ENCODE results near the gene RAC3.

Gene RAC3

GRCh38 chr17:82050761-82051641, 19.5 kb downstream of the RAC3 start:
- peak overlapping the region; percentile 41 to 66 for H3K9ac ChIP-seq (ENCODE audit: low read depth in 1 of 2, low read length in 2 of 2)
- no peaks in the 10 kb centered on the region for H3K27me3 ChIP-seq (ENCODE audit: control insufficient read depth in 2 of 2, insufficient read depth in 2 of 2, low read length in 2 of 2)
- peaks cover 14 to 20% of the 10 kb centered on the region in 2 donors for H3K4me1 ChIP-seq (ENCODE audit: control insufficient read depth in 2 of 2, insufficient read depth in 2 of 2, low read length in 2 of 2)
- no peak overlapping the region for H3K27ac ChIP-seq (ENCODE audit: low read depth in 2 of 2, low read length in 2 of 2)
- peaks cover 22 to 26% of the 10 kb centered on the region in 2 donors for H3K36me3 ChIP-seq (ENCODE audit: control insufficient read depth in 2 of 2, insufficient read depth in 2 of 2, low read length in 2 of 2)
- H3K4me3 ChIP-seq (ENCODE audit: low read length in 2 of 2), result peak overlapping the region; percentile 85
- no peaks in the 10 kb centered on the region for H3K9me3 ChIP-seq (ENCODE audit: control insufficient read depth in 2 of 2, low read length in 2 of 2)

- Histone ChIP-seq H3K27me3 (ENCODE audit: control insufficient read depth in 2 of 2, insufficient read depth in 2 of 2, low read length in 2 of 2) (no peaks in the 10 kb centered on the region), H3K9me3 (ENCODE audit: control insufficient read depth in 2 of 2, low read length in 2 of 2) (no peaks in the 10 kb centered on the region), H3K4me1 (ENCODE audit: control insufficient read depth in 2 of 2, insufficient read depth in 2 of 2, low read length in 2 of 2) (peaks cover 14 to 20% of the 10 kb centered on the region in 2 donors), H3K36me3 (ENCODE audit: control insufficient read depth in 2 of 2, insufficient read depth in 2 of 2, low read length in 2 of 2) (peaks cover 30% of the 10 kb centered on the region in 2 donors), H3K4me3 (ENCODE audit: low read length in 2 of 2) (peak within 1 kb of the TSS; percentile 85), H3K27ac (ENCODE audit: low read depth in 2 of 2, low read length in 2 of 2) (no peak within 1 kb of the TSS), H3K9ac (ENCODE audit: low read depth in 1 of 2, low read length in 2 of 2) (peak within 1 kb of the TSS; percentile 66 to 72)
Measured at GRCh38 chr17:82051776-82052637, 20.5 kb downstream of the RAC3 start, which contains the start of the genes GPS1 and RFNG. Gene GPS1, plus strand, starts transcription at chr17:82051898. Its CDS starts 34 bp downstream, at chr17:82051932. Gene RFNG, minus strand, starts transcription at chr17:82051811. Its CDS starts 45 bp downstream, at chr17:82051766.

- peaks cover 25 to 31% of the 10 kb centered on the region in 2 donors for H3K36me3 ChIP-seq (ENCODE audit: control insufficient read depth in 2 of 2, insufficient read depth in 2 of 2, low read length in 2 of 2)
Measured at GRCh38 chr17:82052638-82053059, 21.2 kb downstream of the RAC3 start.

GRCh38 chr17:82053130-82053529, 21.7 kb downstream of the RAC3 start:
- Histone ChIP-seq H3K4me3 (ENCODE audit: low read length in 2 of 2) (peak overlapping the region in 1 of 2 donors; percentile 85), H3K27me3 (ENCODE audit: control insufficient read depth in 2 of 2, insufficient read depth in 2 of 2, low read length in 2 of 2) (no peaks in the 10 kb centered on the region), H3K9ac (ENCODE audit: low read depth in 1 of 2, low read length in 2 of 2) (no peak overlapping the region), H3K4me1 (ENCODE audit: control insufficient read depth in 2 of 2, insufficient read depth in 2 of 2, low read length in 2 of 2) (peaks cover 14 to 20% of the 10 kb centered on the region in 2 donors), H3K9me3 (ENCODE audit: control insufficient read depth in 2 of 2, low read length in 2 of 2) (no peaks in the 10 kb centered on the region), H3K27ac (ENCODE audit: low read depth in 2 of 2, low read length in 2 of 2) (no peak overlapping the region), H3K36me3 (ENCODE audit: control insufficient read depth in 2 of 2, insufficient read depth in 2 of 2, low read length in 2 of 2) (peaks cover 28 to 35% of the 10 kb centered on the region in 2 donors)

More at GRCh38 chr17:82052638-82053059, 21.2 kb downstream of the RAC3 start:
- Histone ChIP-seq H3K27ac (ENCODE audit: low read depth in 2 of 2, low read length in 2 of 2) (no peak overlapping the region), H3K4me3 (ENCODE audit: low read length in 2 of 2) (peak overlapping the region; percentile 85), H3K9ac (ENCODE audit: low read depth in 1 of 2, low read length in 2 of 2) (peak overlapping the region; percentile 66 to 72), H3K9me3 (ENCODE audit: control insufficient read depth in 2 of 2, low read length in 2 of 2) (no peaks in the 10 kb centered on the region), H3K4me1 (ENCODE audit: control insufficient read depth in 2 of 2, insufficient read depth in 2 of 2, low read length in 2 of 2) (peaks cover 14 to 20% of the 10 kb centered on the region in 2 donors), H3K27me3 (ENCODE audit: control insufficient read depth in 2 of 2, insufficient read depth in 2 of 2, low read length in 2 of 2) (no peaks in the 10 kb centered on the region)

- Histone ChIP-seq H3K27ac (ENCODE audit: low read depth in 2 of 2, low read length in 2 of 2) (no peak overlapping the region), H3K4me1 (ENCODE audit: control insufficient read depth in 2 of 2, insufficient read depth in 2 of 2, low read length in 2 of 2) (peaks cover 14 to 20% of the 10 kb centered on the region in 2 donors), H3K27me3 (ENCODE audit: control insufficient read depth in 2 of 2, insufficient read depth in 2 of 2, low read length in 2 of 2) (no peaks in the 10 kb centered on the region), H3K9me3 (ENCODE audit: control insufficient read depth in 2 of 2, low read length in 2 of 2) (no peaks in the 10 kb centered on the region), H3K36me3 (ENCODE audit: control insufficient read depth in 2 of 2, insufficient read depth in 2 of 2, low read length in 2 of 2) (peaks cover 29 to 40% of the 10 kb centered on the region in 2 donors), H3K4me3 (ENCODE audit: low read length in 2 of 2) (no peak overlapping the region), H3K9ac (ENCODE audit: low read depth in 1 of 2, low read length in 2 of 2) (no peak overlapping the region)
Measured at GRCh38 chr17:82053556-82054263, 22.2 kb downstream of the RAC3 start.

- H3K36me3 ChIP-seq (ENCODE audit: control insufficient read depth in 2 of 2, insufficient read depth in 2 of 2, low read length in 2 of 2), result peaks cover 37 to 48% of the 10 kb centered on the region in 2 donors
Measured at GRCh38 chr17:82054351-82055022, 23.0 kb downstream of the RAC3 start.

GRCh38 chr17:82055023-82055964, 23.8 kb downstream of the RAC3 start:
- Histone ChIP-seq H3K27me3 (ENCODE audit: control insufficient read depth in 2 of 2, insufficient read depth in 2 of 2, low read length in 2 of 2) (no peaks in the 10 kb centered on the region), H3K9ac (ENCODE audit: low read depth in 1 of 2, low read length in 2 of 2) (no peak overlapping the region), H3K27ac (ENCODE audit: low read depth in 2 of 2, low read length in 2 of 2) (no peak overlapping the region), H3K4me1 (ENCODE audit: control insufficient read depth in 2 of 2, insufficient read depth in 2 of 2, low read length in 2 of 2) (peaks cover 14 to 20% of the 10 kb centered on the region in 2 donors), H3K9me3 (ENCODE audit: control insufficient read depth in 2 of 2, low read length in 2 of 2) (no peaks in the 10 kb centered on the region), H3K36me3 (ENCODE audit: control insufficient read depth in 2 of 2, insufficient read depth in 2 of 2, low read length in 2 of 2) (peaks cover 45 to 53% of the 10 kb centered on the region in 2 donors), H3K4me3 (ENCODE audit: low read length in 2 of 2) (no peak overlapping the region)

More at GRCh38 chr17:82054351-82055022, 23.0 kb downstream of the RAC3 start:
- Histone ChIP-seq H3K4me1 (ENCODE audit: control insufficient read depth in 2 of 2, insufficient read depth in 2 of 2, low read length in 2 of 2) (peaks cover 14 to 20% of the 10 kb centered on the region in 2 donors), H3K4me3 (ENCODE audit: low read length in 2 of 2) (no peak overlapping the region), H3K9ac (ENCODE audit: low read depth in 1 of 2, low read length in 2 of 2) (no peak overlapping the region), H3K27me3 (ENCODE audit: control insufficient read depth in 2 of 2, insufficient read depth in 2 of 2, low read length in 2 of 2) (no peaks in the 10 kb centered on the region), H3K9me3 (ENCODE audit: control insufficient read depth in 2 of 2, low read length in 2 of 2) (no peaks in the 10 kb centered on the region), H3K27ac (ENCODE audit: low read depth in 2 of 2, low read length in 2 of 2) (no peak overlapping the region)

GRCh38 chr17:82055965-82056728, 24.7 kb downstream of the RAC3 start:
- Histone ChIP-seq H3K4me3 (ENCODE audit: low read length in 2 of 2) (no peak overlapping the region), H3K27ac (ENCODE audit: low read depth in 2 of 2, low read length in 2 of 2) (no peak overlapping the region), H3K4me1 (ENCODE audit: control insufficient read depth in 2 of 2, insufficient read depth in 2 of 2, low read length in 2 of 2) (peaks cover 10 to 14% of the 10 kb centered on the region in 2 donors), H3K9ac (ENCODE audit: low read depth in 1 of 2, low read length in 2 of 2) (no peak overlapping the region), H3K27me3 (ENCODE audit: control insufficient read depth in 2 of 2, insufficient read depth in 2 of 2, low read length in 2 of 2) (no peaks in the 10 kb centered on the region), H3K36me3 (ENCODE audit: control insufficient read depth in 2 of 2, insufficient read depth in 2 of 2, low read length in 2 of 2) (peaks cover 53 to 61% of the 10 kb centered on the region in 2 donors), H3K9me3 (ENCODE audit: control insufficient read depth in 2 of 2, low read length in 2 of 2) (no peaks in the 10 kb centered on the region)
